NOMO-1 (cell line): ENCODE measurements around the gene NTN3.

Source experiments
- DNase-seq, 2 experiments: peaks; one replicate each; lab custom pipeline; 2025; ENCODE audit not compliant: unreplicated experiment in 2 of 2; lab: John Stamatoyannopoulos, UW

Gene NTN3

GRCh38 chr16:2495041-2495440, 23.9 kb downstream of the NTN3 start:
- DNase-seq, result no peak

- DNase-seq, result no peak
These were observed 25.4 kb downstream of the NTN3 start for GRCh38 chr16:2496223-2497115.

GRCh38 chr16:2497116-2497630, 26.1 kb downstream of the NTN3 start:
- no peak for DNase-seq

- DNase-seq, result no peak
These were observed 26.8 kb downstream of the NTN3 start for GRCh38 chr16:2497695-2498484.

GRCh38 chr16:2498531-2499253, 27.6 kb downstream of the NTN3 start:
- DNase-seq, result no peak

GRCh38 chr16:2499454-2499853, 28.4 kb downstream of the NTN3 start:
- DNase-seq, result no peak

- DNase-seq, result no peak
These were observed 28.9 kb downstream of the NTN3 start for GRCh38 chr16:2499890-2500429.

- DNase-seq, result no peak
These were observed 29.4 kb downstream of the NTN3 start for GRCh38 chr16:2500430-2500917.

GRCh38 chr16:2500918-2501750, 30.0 kb downstream of the NTN3 start:
- DNase-seq, result peak; percentile 50 to 77

- DNase-seq, result no peak
These were observed 31.1 kb downstream of the NTN3 start for GRCh38 chr16:2501946-2502895.

GRCh38 chr16:2505695-2506094, 34.6 kb downstream of the NTN3 start:
- DNase-seq, result no peak

GRCh38 chr16:2507052-2507659, 36.1 kb downstream of the NTN3 start:
- DNase-seq, result peak; percentile 80 to 86

- DNase-seq, result peak; percentile 58 to 77
These were observed 36.6 kb downstream of the NTN3 start for GRCh38 chr16:2507665-2508064.

GRCh38 chr16:2508722-2509400, 37.8 kb downstream of the NTN3 start:
- no peak for DNase-seq

GRCh38 chr16:2511128-2511800, 40.2 kb downstream of the NTN3 start:
- DNase-seq, result no peak

- DNase-seq, result no peak
These were observed 41.1 kb downstream of the NTN3 start for GRCh38 chr16:2511996-2512734.
